Measurements from ENCODE around the gene UBASH3A. TPM values are rescaled to one million over a fixed set of nuclear protein-coding genes. Genes with fewer than 3 reads are reported as not detected.

Gene UBASH3A
- total RNA-seq, 3 donors from 2014 or later (not counting 1 experiment from before 2014, with no cell fraction given), result 0.66 to 5.0 (median 2.0) TPM

DNA sequence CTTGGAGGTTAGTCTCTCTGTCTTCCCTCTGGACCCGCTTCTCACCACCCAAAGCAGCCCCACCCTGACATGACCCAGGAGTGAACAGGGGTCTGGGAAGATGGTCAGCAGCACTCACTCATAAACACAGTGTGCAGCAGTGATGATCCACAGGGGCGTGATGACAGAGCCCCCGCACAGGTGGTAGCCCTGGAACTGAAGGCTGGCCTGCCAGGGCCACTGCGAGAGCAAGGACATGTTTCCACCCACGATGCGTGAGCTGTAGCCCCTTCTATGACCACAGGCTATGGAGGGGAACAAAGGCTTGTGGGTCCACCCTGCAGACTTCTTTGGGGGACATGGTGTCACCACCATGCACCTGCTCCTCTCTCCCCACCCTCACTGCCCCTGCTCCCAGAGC lies 20.8 kb upstream of the UBASH3A start:
- H3K4me1 ChIP-seq (ENCODE audit: control insufficient read depth, insufficient read depth, low read length), result no peaks in the 10 kb centered on the region
- no peak overlapping the region for H3K4me3 ChIP-seq (ENCODE audit: low read length)
- no peak overlapping the region for H3K4me3 Mint-ChIP-seq
- no peak for DNase-seq
- H3K4me1 Mint-ChIP-seq, result peaks cover 6 to 13% of the 10 kb centered on the region in 2 donors
- 89% methylated on average over 6 of the region's 6 CpGs for WGBS (ENCODE audit: insufficient coverage)
- H3K27me3 Mint-ChIP-seq (ENCODE audit: low read depth in 2 of 2), result peaks cover 22 to 31% of the 10 kb centered on the region in 2 donors
- peaks cover 11% of the 10 kb centered on the region for H3K36me3 Mint-ChIP-seq
- TF ChIP-seq, protein P1, sequence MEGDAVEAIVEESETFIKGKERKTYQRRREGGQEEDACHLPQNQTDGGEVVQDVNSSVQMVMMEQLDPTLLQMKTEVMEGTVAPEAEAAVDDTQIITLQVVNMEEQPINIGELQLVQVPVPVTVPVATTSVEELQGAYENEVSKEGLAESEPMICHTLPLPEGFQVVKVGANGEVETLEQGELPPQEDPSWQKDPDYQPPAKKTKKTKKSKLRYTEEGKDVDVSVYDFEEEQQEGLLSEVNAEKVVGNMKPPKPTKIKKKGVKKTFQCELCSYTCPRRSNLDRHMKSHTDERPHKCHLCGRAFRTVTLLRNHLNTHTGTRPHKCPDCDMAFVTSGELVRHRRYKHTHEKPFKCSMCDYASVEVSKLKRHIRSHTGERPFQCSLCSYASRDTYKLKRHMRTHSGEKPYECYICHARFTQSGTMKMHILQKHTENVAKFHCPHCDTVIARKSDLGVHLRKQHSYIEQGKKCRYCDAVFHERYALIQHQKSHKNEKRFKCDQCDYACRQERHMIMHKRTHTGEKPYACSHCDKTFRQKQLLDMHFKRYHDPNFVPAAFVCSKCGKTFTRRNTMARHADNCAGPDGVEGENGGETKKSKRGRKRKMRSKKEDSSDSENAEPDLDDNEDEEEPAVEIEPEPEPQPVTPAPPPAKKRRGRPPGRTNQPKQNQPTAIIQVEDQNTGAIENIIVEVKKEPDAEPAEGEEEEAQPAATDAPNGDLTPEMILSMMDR (IDR thresholded peaks at IDR 0.05), result no peak
- H3K9me3 ChIP-seq (ENCODE audit: control insufficient read depth, insufficient read depth, low read length), result peaks cover 18% of the 10 kb centered on the region
- no peak overlapping the region for H3K27ac Mint-ChIP-seq
- no peaks in the 10 kb centered on the region for H3K27me3 ChIP-seq (ENCODE audit: control insufficient read depth, insufficient read depth, low read length)
- H3K9me3 Mint-ChIP-seq, result peaks cover 2 to 7% of the 10 kb centered on the region in 2 donors
- no peak for ATAC-seq
- no peaks in the 10 kb centered on the region for H3K36me3 ChIP-seq (ENCODE audit: control insufficient read depth, insufficient read depth, low read length)
- no peak overlapping the region for H3K27ac ChIP-seq (ENCODE audit: low read length)
- intact Hi-C loops (cut with micrococcal nuclease), result no loop called here

DNA sequence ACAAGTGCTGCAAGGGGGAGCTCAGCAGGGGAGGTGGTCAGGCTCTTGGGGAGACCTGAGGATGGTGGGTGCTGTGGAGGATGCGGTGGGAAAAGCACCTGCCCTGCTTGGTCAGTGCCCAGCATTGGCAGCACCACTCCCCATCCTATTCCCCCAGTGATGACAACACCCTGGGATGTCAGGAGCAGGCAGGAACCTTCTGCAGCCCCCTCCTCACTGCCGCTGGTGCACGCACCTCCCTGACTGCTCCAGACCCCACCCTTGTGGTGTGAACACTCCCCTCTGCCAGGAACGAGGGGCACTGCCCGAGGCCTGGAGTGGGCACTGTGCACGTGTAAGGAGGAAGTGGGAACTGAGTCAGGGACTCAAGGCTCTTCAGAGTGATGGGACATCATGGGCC lies 20.4 kb upstream of the UBASH3A start:
- 91% methylated on average over 6 of the region's 6 CpGs for WGBS (ENCODE audit: insufficient coverage)
- H3K27ac Mint-ChIP-seq, result no peak overlapping the region
- peaks cover 8 to 14% of the 10 kb centered on the region in 2 donors for H3K4me1 Mint-ChIP-seq
- DNase-seq (no peak), ATAC-seq (no peak)
- Histone ChIP-seq H3K4me3 (ENCODE audit: low read length) (no peak overlapping the region), H3K36me3 (ENCODE audit: control insufficient read depth, insufficient read depth, low read length) (no peaks in the 10 kb centered on the region), H3K27ac (ENCODE audit: low read length) (no peak overlapping the region), H3K4me1 (ENCODE audit: control insufficient read depth, insufficient read depth, low read length) (no peaks in the 10 kb centered on the region), H3K27me3 (ENCODE audit: control insufficient read depth, insufficient read depth, low read length) (no peaks in the 10 kb centered on the region), H3K9me3 (ENCODE audit: control insufficient read depth, insufficient read depth, low read length) (peaks cover 18% of the 10 kb centered on the region)
- H3K36me3 Mint-ChIP-seq, result peaks cover 11% of the 10 kb centered on the region
- intact Hi-C loops (cut with micrococcal nuclease), result no loop called here
- peaks cover 22 to 35% of the 10 kb centered on the region in 2 donors for H3K27me3 Mint-ChIP-seq (ENCODE audit: low read depth in 2 of 2)
- H3K9me3 Mint-ChIP-seq, result peaks cover 2 to 7% of the 10 kb centered on the region in 2 donors
- no peak overlapping the region for H3K4me3 Mint-ChIP-seq
- TF ChIP-seq, protein P1 (IDR thresholded peaks at IDR 0.05), result no peak

DNA sequence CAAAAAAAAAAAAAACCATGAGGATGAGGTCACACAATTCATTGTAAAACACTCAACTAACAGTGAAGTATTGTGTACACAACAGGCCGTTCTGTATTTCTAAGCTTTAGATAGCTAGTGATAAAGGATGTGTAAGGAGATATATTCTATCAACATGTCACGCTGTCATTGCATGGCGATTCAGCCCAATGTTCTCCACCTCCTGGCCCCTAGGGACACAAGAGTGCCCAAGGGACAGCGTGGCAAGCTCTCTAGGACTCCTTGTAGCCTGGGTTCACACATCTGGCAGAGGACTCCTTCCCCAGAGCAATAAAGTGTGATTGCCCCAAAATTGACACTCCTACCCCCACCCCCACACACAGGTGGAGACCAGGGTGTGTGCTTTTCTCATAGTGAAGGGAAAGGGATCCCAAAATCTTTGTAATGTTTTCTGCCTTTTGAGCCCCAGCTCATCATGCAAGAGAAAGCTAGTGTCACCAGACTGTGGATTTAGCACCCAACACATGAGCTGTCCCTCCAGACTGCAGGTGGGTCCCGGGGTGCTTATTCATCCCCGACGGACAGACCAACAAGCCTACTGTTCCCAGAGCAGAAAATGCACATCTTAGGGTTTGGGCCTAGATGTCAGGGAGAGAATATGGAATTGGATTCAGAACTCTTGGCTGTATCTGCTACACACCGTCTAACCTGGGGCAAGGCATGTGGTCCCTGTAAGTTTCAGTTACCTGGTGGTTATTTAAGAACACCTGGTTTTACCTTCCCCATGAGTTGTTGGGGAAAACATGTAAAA lies 19.4 kb upstream of the UBASH3A start:
- H3K4me1 Mint-ChIP-seq, result peaks cover 8 to 20% of the 10 kb centered on the region in 2 donors

More for the DNA sequence above, 19.4 kb upstream of the UBASH3A start:
- H3K4me3 ChIP-seq (ENCODE audit: low read length), result no peak overlapping the region
- no peak for DNase-seq
- WGBS (ENCODE audit: insufficient coverage), result 85% methylated on average over 8 of the region's 8 CpGs
- H3K27ac ChIP-seq (ENCODE audit: low read length), result no peak overlapping the region
- intact Hi-C loops (cut with micrococcal nuclease), result no loop called here
- peaks cover 11% of the 10 kb centered on the region for H3K36me3 Mint-ChIP-seq
- H3K9me3 Mint-ChIP-seq, result peaks cover 2 to 7% of the 10 kb centered on the region in 2 donors
- no peaks in the 10 kb centered on the region for H3K36me3 ChIP-seq (ENCODE audit: control insufficient read depth, insufficient read depth, low read length)
- H3K27me3 Mint-ChIP-seq (ENCODE audit: low read depth in 2 of 2), result peaks cover 31 to 45% of the 10 kb centered on the region in 2 donors
- H3K27me3 ChIP-seq (ENCODE audit: control insufficient read depth, insufficient read depth, low read length), result no peaks in the 10 kb centered on the region
- H3K4me3 Mint-ChIP-seq, result no peak overlapping the region
- H3K9me3 ChIP-seq (ENCODE audit: control insufficient read depth, insufficient read depth, low read length), result peaks cover 18% of the 10 kb centered on the region
- no peak for ATAC-seq
- no peak overlapping the region for H3K27ac Mint-ChIP-seq
- H3K4me1 ChIP-seq (ENCODE audit: control insufficient read depth, insufficient read depth, low read length), result peaks cover 8% of the 10 kb centered on the region
- TF ChIP-seq, protein P1 (IDR thresholded peaks at IDR 0.05), result no peak
